AG10803 (cell line): ENCODE results near the gene COX7B2.

ENCODE experiments used
- DNase-seq: peaks from one replicate; pipeline ENCODE4 v3.0.0; 2010; ENCODE audit warnings: low read depth
- H3K4me3 ChIP-seq: 2 replicates; pipeline ENCODE4 v1.5.1; 2011; ENCODE audit warnings: mild to moderate bottlenecking, low read length, control low read depth
- TF ChIP-seq, protein P1 (sequence below): conservative IDR thresholded peaks from 2 replicates; pipeline ENCODE4 v1.5.1; 2011; ENCODE audit warnings: mild to moderate bottlenecking, low read length, control low read depth, inconsistent platforms

COX7B2 gene

DNA sequence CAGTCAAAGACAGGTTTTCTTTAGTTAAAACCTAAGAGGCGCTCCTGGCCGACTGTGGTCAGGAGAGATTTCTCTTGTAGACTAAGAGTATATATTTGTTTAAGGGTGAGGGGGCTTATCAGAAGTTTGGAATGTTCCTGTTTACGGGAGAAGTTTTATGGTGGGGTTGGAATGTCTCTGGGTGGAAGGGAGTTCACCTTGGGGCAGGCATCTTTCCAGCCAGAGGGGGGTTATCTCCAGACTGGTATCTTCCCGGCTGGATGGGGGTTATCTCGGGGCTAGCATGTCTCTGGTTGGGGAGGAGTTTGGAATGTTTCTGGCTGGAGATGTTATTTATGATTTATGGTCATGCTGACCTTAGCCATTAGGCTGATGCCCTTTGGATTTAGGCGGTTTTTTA lies 116.0 kb downstream of the COX7B2 start:
- H3K4me3 ChIP-seq: no peak overlapping the region
- no peak for DNase-seq
- TF ChIP-seq, protein P1, sequence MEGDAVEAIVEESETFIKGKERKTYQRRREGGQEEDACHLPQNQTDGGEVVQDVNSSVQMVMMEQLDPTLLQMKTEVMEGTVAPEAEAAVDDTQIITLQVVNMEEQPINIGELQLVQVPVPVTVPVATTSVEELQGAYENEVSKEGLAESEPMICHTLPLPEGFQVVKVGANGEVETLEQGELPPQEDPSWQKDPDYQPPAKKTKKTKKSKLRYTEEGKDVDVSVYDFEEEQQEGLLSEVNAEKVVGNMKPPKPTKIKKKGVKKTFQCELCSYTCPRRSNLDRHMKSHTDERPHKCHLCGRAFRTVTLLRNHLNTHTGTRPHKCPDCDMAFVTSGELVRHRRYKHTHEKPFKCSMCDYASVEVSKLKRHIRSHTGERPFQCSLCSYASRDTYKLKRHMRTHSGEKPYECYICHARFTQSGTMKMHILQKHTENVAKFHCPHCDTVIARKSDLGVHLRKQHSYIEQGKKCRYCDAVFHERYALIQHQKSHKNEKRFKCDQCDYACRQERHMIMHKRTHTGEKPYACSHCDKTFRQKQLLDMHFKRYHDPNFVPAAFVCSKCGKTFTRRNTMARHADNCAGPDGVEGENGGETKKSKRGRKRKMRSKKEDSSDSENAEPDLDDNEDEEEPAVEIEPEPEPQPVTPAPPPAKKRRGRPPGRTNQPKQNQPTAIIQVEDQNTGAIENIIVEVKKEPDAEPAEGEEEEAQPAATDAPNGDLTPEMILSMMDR: no peak

DNA sequence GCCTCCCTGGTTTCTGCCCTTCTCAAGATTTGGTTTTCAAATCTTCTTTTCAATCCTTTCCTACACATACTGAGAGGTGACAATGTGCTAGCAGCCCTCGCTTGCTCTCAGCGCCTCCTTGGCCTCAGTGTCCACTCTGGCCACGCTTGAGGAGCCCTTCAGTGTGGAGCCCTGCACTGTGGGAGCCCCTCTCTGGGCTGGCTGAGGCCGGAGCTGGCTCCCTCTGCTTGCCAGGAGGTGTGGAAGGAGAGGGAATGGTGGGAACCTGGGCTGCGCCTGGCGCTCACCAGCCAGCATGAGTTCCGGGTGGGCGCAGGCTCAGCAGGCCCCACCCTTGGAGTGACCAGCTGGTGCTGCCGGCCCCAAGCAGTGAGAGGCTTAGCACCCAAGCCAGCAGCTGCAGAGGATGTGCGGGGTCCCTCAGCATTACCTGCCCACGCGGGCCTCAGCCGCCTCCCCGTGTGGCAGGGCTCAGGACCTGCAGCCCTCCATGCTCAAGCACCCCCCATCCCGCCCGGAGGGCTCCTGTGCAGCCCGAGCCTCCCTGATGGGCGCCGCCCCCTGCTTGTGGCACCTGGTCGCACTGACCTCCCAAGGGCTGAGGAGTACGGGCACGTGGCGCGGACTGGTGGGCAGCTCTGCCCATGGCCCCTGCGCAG lies 127.5 kb downstream of the COX7B2 start:
- TF ChIP-seq, protein P1: no peak
- H3K4me3 ChIP-seq: no peak overlapping the region
- DNase-seq: no peak

DNA sequence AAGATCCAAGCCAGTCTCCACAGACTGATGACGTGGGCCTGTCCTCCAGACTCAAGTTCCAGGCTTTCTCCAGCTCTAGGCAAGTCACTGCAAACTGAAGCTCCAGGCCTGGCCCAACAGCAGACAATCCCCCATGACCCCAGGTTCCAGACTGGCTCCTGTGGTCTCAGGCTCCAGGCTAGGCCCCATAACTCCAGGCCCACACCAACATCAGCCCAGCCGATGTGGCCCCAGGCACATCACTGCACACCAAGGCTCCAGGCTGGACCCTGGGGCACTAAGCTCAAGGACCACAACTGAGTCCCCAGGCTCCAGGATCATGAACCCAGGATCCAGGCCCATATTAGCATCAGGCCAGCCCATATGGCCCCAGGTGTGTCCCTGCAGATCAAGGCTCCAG lies 143.6 kb downstream of the COX7B2 start:
- no peak for DNase-seq
- TF ChIP-seq, protein P1: no peak
- no peak overlapping the region for H3K4me3 ChIP-seq

DNA sequence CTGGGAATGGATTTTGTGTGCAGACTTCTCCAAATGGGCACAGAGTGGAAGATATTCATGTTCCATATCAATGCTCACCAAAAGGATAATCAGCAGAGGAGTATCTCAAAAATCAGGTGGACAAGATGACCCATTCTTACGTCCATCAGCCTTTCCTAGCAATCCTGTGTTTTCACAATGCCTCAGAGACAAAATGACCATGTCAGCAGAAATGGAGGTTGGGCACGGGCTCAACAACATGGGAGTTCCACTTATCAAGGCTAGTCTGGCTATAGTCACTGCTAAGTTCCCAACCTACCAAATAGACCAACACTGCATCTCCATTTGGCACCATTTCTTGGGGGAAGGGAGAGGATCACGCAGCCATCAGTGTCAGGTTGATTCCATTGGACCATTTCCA lies 179.0 kb downstream of the COX7B2 start:
- TF ChIP-seq, protein P1: no peak
- no peak for DNase-seq

DNA sequence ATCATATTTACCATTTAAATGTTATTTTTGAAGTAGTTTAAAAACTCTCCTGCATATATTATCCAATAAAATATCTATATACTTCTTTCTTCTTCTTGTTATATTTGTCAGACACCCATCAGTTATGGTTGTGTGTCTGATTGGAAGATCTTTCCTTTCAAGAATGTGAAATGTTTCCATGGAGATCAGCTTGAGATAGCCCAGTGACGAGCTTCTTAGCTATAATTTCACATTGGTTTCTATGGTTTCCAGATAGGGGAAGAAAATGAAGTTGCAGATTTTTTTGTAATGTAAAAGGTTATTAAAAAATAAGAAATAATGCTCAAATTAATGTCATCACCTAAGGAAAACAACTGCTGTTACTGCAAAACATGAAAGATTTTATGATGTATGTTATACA lies 189.0 kb downstream of the COX7B2 start:
- no peak for DNase-seq
- H3K4me3 ChIP-seq: no peak overlapping the region
- TF ChIP-seq, protein P1: no peak

More for the DNA sequence above, 179.0 kb downstream of the COX7B2 start:
- no peak overlapping the region for H3K4me3 ChIP-seq

DNA sequence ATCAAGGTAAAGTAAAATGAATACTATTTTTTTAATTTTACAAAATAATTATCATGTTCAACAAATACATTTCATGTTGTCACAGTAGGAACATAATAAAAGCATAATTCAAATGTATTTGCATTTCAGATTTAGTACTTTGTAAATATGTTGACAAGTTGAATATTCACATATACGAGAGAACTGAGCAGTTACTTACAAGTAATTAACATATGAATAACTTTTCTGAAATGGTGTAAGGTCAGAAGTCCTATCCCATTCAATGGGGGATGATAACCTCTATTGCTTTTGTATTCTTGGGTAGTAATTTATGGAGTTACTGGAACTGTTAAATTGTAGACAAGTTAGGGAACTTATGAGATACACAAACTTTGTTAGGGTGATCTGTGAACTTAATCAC lies 191.1 kb downstream of the COX7B2 start:
- DNase-seq: no peak
- TF ChIP-seq, protein P1: no peak
- H3K4me3 ChIP-seq: no peak overlapping the region

DNA sequence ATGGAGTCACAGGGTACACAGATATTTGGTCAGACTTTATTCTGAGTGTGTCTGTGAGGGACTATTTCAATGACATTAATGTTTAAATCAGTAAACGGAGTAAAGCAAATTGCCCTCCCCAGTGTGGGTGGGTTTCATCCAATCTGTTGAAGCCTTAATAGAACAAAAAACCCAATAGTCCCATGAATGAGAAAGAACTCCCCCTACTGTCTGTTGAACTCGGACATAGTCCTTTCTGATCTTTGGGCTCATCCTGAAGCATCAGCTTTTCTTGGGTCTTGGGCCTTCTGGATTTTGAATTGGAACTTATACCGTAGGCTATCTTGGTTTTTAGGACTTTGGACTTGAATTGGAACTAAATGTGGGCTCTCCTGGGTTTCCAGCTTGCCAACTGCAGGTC lies 193.6 kb downstream of the COX7B2 start:
- no peak overlapping the region for H3K4me3 ChIP-seq
- DNase-seq: no peak
- TF ChIP-seq, protein P1: no peak
